Astrocyte (in vitro differentiated cells and primary cell): ENCODE results near the gene SEMA3G. TPM values are rescaled to one million over a fixed set of nuclear protein-coding genes. Genes with fewer than 3 reads are reported as not detected.
A peak's percentile ranks its signal among the peaks of the same experiment; 100 is the strongest.

Experiments
- DNase-seq: peaks from one replicate; pipeline ENCODE4 v3.0.0-alpha.2; 2010; ENCODE audit warnings: low read depth
- FAIRE-seq: peaks from 2 replicates; lab custom pipeline; 2011; peaks lifted over from hg19 to GRCh38; lab: Jason Lieb, UNC
- H2AFZ ChIP-seq: 2 replicates; pipeline ENCODE4 v1.6.0; 2012; ENCODE audit warnings: low read depth, low read length, inconsistent platforms
- H3K27ac ChIP-seq: 2 replicates; pipeline ENCODE4 v1.5.1; 2011; ENCODE audit warnings: low read depth, low read length, inconsistent platforms
- H3K27me3 ChIP-seq: 2 replicates; pipeline ENCODE4 v1.6.0; 2011; ENCODE audit warnings: low read length, inconsistent platforms; ENCODE audit not compliant: insufficient read depth
- H3K36me3 ChIP-seq: 2 replicates; pipeline ENCODE4 v1.5.1; 2011; ENCODE audit warnings: low read length, inconsistent platforms; ENCODE audit not compliant: insufficient read depth
- H3K4me1 ChIP-seq: 2 replicates; pipeline ENCODE4 v1.5.1; 2011; ENCODE audit warnings: low read length, inconsistent platforms; ENCODE audit not compliant: insufficient read depth
- H3K4me2 ChIP-seq: 2 replicates; pipeline ENCODE4 v1.6.0; 2012; ENCODE audit warnings: low read length, inconsistent platforms
- H3K4me3 ChIP-seq: 2 replicates; pipeline ENCODE4 v1.5.1; 2011; ENCODE audit warnings: low read depth, mild to moderate bottlenecking, low read length, inconsistent platforms; ENCODE audit not compliant: insufficient read depth
- H3K79me2 ChIP-seq: 2 replicates; pipeline ENCODE4 v1.6.0; 2012; ENCODE audit warnings: mild to moderate bottlenecking, low read length, inconsistent platforms; ENCODE audit not compliant: insufficient read depth
- H3K9ac ChIP-seq: 2 replicates; pipeline ENCODE4 v1.6.0; 2012; ENCODE audit warnings: mild to moderate bottlenecking, low read length, inconsistent platforms
- H3K9me3 ChIP-seq: 2 replicates; pipeline ENCODE4 v1.5.1; 2012; ENCODE audit warnings: low read depth, mild to moderate bottlenecking, low read length, inconsistent platforms; ENCODE audit not compliant: insufficient read depth
- H4K20me1 ChIP-seq: 2 replicates; pipeline ENCODE4 v1.6.0; 2012; ENCODE audit warnings: low read length, inconsistent platforms; ENCODE audit not compliant: insufficient read depth
- H3K27ac Mint-ChIP-seq: one replicate; pipeline ENCODE4 v1.8.0; 2021; ENCODE audit warnings: mild to moderate bottlenecking, mixed read lengths; ENCODE audit not compliant: unreplicated experiment
- H3K27me3 Mint-ChIP-seq: one replicate; pipeline ENCODE4 v1.8.0; 2021; ENCODE audit warnings: low read depth, mixed read lengths; ENCODE audit not compliant: unreplicated experiment
- H3K36me3 Mint-ChIP-seq: one replicate; pipeline ENCODE4 v1.8.0; 2021; ENCODE audit warnings: low read depth, mixed read lengths; ENCODE audit not compliant: unreplicated experiment
- H3K4me1 Mint-ChIP-seq: one replicate; pipeline ENCODE4 v1.8.0; 2021; ENCODE audit warnings: low read depth, mixed read lengths; ENCODE audit not compliant: unreplicated experiment
- H3K4me3 Mint-ChIP-seq: one replicate; pipeline ENCODE4 v1.8.0; 2021; ENCODE audit warnings: mild to moderate bottlenecking, moderate library complexity, mixed read lengths; ENCODE audit not compliant: unreplicated experiment
- H3K9me3 Mint-ChIP-seq: one replicate; pipeline ENCODE4 v1.8.0; 2021; ENCODE audit warnings: mild to moderate bottlenecking, mixed read lengths; ENCODE audit not compliant: unreplicated experiment
- EZH2 ChIP-seq: IDR thresholded peaks from 2 replicates; pipeline ENCODE4 v1.6.1; 2012; ENCODE audit warnings: mild to moderate bottlenecking, low read length, inconsistent platforms; ENCODE audit not compliant: insufficient read depth
- total RNA-seq: library from RNA; stranded (reverse); gene quantifications from 2 replicates; pipeline ENCODE4 v1.2.1, GENCODE V29; 2021
- TF ChIP-seq, protein P1 (sequence below): IDR thresholded peaks from 2 replicates; pipeline ENCODE4 v1.5.1; 2011; ENCODE audit warnings: low read depth, mild to moderate bottlenecking, inconsistent platforms, low read length, moderate library complexity; ENCODE audit not compliant: insufficient read depth

The SEMA3G gene
- total RNA-seq, 1 donor from 2014 or later: 0.09 TPM

DNA sequence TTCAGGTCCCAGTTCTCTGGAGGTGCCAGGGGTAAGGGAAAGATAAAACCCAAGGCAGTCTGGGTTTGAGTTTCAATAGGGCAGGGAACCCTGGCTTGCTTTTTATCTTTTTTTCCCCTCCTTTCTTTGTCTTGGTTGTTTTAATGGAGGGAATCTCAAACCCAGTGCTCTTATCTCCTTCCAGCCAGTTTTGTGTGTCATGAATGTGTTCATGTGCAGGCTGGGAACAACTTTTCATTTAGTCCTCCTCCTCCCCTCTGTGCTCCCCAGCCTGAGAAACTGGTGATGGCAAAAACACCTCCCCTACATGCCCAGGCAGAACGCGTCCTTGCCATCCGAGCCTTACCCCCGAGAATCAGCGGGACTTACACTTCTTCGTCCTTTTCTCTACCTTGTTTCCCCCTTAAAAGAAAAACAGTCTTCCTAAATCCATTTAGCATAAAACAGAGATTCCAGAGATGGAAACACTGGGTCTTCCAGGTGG, 10.9 kb downstream of the SEMA3G start:
- no peak for FAIRE-seq
- H3K27me3 Mint-ChIP-seq: peaks cover 27% of the 10 kb centered on the region
- Histone ChIP-seq H3K4me2 (no peak overlapping the region), H3K27ac (no peak overlapping the region), H3K36me3 (no peaks in the 10 kb centered on the region), H3K4me3 (no peak overlapping the region), H2AFZ (no peak overlapping the region), H3K79me2 (no peaks in the 10 kb centered on the region), H3K4me1 (peaks cover 5% of the 10 kb centered on the region), H4K20me1 (no peaks in the 10 kb centered on the region), H3K9ac (no peak overlapping the region), H3K27me3 (peaks cover 3% of the 10 kb centered on the region), H3K9me3 (no peaks in the 10 kb centered on the region)
- no peaks in the 10 kb centered on the region for H3K36me3 Mint-ChIP-seq
- no peak for DNase-seq
- no peak for TF ChIP-seq EZH2
- TF ChIP-seq, protein P1, sequence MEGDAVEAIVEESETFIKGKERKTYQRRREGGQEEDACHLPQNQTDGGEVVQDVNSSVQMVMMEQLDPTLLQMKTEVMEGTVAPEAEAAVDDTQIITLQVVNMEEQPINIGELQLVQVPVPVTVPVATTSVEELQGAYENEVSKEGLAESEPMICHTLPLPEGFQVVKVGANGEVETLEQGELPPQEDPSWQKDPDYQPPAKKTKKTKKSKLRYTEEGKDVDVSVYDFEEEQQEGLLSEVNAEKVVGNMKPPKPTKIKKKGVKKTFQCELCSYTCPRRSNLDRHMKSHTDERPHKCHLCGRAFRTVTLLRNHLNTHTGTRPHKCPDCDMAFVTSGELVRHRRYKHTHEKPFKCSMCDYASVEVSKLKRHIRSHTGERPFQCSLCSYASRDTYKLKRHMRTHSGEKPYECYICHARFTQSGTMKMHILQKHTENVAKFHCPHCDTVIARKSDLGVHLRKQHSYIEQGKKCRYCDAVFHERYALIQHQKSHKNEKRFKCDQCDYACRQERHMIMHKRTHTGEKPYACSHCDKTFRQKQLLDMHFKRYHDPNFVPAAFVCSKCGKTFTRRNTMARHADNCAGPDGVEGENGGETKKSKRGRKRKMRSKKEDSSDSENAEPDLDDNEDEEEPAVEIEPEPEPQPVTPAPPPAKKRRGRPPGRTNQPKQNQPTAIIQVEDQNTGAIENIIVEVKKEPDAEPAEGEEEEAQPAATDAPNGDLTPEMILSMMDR: no peak
- H3K4me3 Mint-ChIP-seq: peak overlapping the region; percentile 63
- no peaks in the 10 kb centered on the region for H3K9me3 Mint-ChIP-seq
- no peak overlapping the region for H3K27ac Mint-ChIP-seq
- H3K4me1 Mint-ChIP-seq: peaks cover 5% of the 10 kb centered on the region

DNA sequence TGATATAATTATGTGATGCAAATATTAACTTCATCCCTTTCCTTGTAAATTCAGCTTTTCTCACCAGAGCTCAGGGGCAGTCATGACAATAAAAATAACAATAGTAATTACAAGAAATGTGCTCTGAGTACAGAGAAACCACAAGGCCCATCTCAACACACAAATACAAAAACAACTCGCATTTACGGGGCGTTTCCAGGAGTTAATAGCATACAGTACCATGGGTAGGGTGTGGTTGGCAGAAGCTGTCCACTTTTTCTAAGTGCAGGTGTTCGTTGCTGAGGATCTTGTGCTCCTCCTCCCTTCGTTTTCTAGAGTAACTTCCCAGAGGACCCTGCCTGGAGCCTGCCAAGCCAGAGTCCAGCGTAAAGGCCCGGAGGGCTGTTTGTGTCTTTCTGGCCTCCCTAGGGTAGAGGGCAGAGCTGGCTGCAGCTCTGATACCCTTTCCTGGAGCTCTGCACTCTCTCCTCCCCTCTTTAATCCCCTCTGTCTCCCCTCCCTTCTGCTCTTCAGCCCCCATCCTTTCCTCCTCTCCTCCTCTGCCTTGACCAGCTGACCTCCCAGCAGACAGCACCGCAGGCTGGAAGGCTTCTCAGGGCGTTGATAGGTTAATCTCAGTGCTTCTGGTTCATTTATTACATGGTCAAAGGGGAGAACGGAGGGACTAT, 11.4 kb downstream of the SEMA3G start:
- Mint-ChIP-seq H3K9me3 (no peaks in the 10 kb centered on the region), H3K36me3 (no peaks in the 10 kb centered on the region)

More for the DNA sequence above, 11.4 kb downstream of the SEMA3G start:
- FAIRE-seq (no peak), DNase-seq (no peak)
- peaks cover 5% of the 10 kb centered on the region for H3K4me1 Mint-ChIP-seq
- no peaks in the 10 kb centered on the region for H3K9me3 ChIP-seq
- H3K4me3 Mint-ChIP-seq: no peak overlapping the region
- no peak overlapping the region for H3K4me3 ChIP-seq
- no peak overlapping the region for H3K4me2 ChIP-seq
- peaks cover 3% of the 10 kb centered on the region for H3K27me3 ChIP-seq
- no peak overlapping the region for H3K27ac Mint-ChIP-seq
- no peak overlapping the region for H3K9ac ChIP-seq
- TF ChIP-seq, protein P1: no peak
- TF ChIP-seq EZH2: no peak
- H3K36me3 ChIP-seq: no peaks in the 10 kb centered on the region
- H3K27me3 Mint-ChIP-seq: peaks cover 27% of the 10 kb centered on the region
- no peak overlapping the region for H3K27ac ChIP-seq
- H3K79me2 ChIP-seq: no peaks in the 10 kb centered on the region
- no peaks in the 10 kb centered on the region for H4K20me1 ChIP-seq
- peaks cover 5% of the 10 kb centered on the region for H3K4me1 ChIP-seq
- H2AFZ ChIP-seq: no peak overlapping the region
